Stimulated activated CD4-positive, alpha-beta T cell treated with anti-CD3 and anti-CD28 coated beads, TNF-alpha, amount 100 ng/mL, for 1 hour (primary cell): ENCODE measurements around the gene ANKRD40.
"Not testable (repeated sequence)": the region's sequence is repeated elsewhere in the genome, so short reads cannot be mapped to it uniquely, and the experiment has no call there.

Source experiments
- DNase-seq, 3 donors: peaks; one replicate each; pipeline ENCODE4 v3.0.0-alpha.2; 2020; ENCODE audit warnings: low read depth in 3 of 3, low spot score in 1 of 3

The ANKRD40 gene

GRCh38 chr17:50686494-50687199 is 21.1 kb downstream of the ANKRD40 start:
- DNase-seq = no peak

- DNase-seq = no peak
Measured at GRCh38 chr17:50685691-50686493, 21.8 kb downstream of the ANKRD40 start.

GRCh38 chr17:50685334-50685665 is 22.4 kb downstream of the ANKRD40 start:
- DNase-seq = no peak

GRCh38 chr17:50684612-50685333 is 22.9 kb downstream of the ANKRD40 start:
- no peak for DNase-seq

- no peak for DNase-seq
Measured at GRCh38 chr17:50684288-50684611, 23.5 kb downstream of the ANKRD40 start.

- DNase-seq = no peak
Measured at GRCh38 chr17:50683434-50684287, 24.1 kb downstream of the ANKRD40 start.

GRCh38 chr17:50682938-50683337 is 24.8 kb downstream of the ANKRD40 start:
- no peak for DNase-seq

- DNase-seq = no peak
Measured at GRCh38 chr17:50682441-50682840, 25.3 kb downstream of the ANKRD40 start.

GRCh38 chr17:50681263-50682200 is 26.2 kb downstream of the ANKRD40 start:
- no peak for DNase-seq

- not testable (repeated sequence) for DNase-seq
Measured at GRCh38 chr17:50680543-50681262, 27.0 kb downstream of the ANKRD40 start.

- DNase-seq = no peak
Measured at GRCh38 chr17:50680126-50680525, 27.6 kb downstream of the ANKRD40 start.

GRCh38 chr17:50679008-50679544 is 28.6 kb downstream of the ANKRD40 start:
- no peak for DNase-seq

- no peak for DNase-seq
Measured at GRCh38 chr17:50677851-50678375, 29.8 kb downstream of the ANKRD40 start.

- DNase-seq = no peak
Measured at GRCh38 chr17:50676065-50676975, 31.4 kb downstream of the ANKRD40 start.

GRCh38 chr17:50675627-50676026 is 32.1 kb downstream of the ANKRD40 start:
- no peak for DNase-seq

GRCh38 chr17:50675190-50675589 is 32.5 kb downstream of the ANKRD40 start:
- DNase-seq = no peak

GRCh38 chr17:50672831-50673551 is 34.7 kb downstream of the ANKRD40 start:
- DNase-seq = no peak
